GM08714 (cell line): ENCODE results near the gene ARNT2.

ENCODE experiments used
- H3K4me3 ChIP-seq: fragments of 200-500 bp; sonication (Bioruptor generic); 2 replicates; pipeline ENCODE4 v1.5.1; 2014; ENCODE audit warnings: mild to moderate bottlenecking, low read length, inconsistent platforms
- ZNF274 ChIP-seq: IDR thresholded peaks from 2 replicates; pipeline ENCODE4 v1.6.1; 2012; ENCODE audit warnings: mild to moderate bottlenecking, low read depth, low read length

Gene ARNT2

GRCh38 chr15:80615783-80616391 is 211.7 kb downstream of the ARNT2 start:
- no peak for TF ChIP-seq ZNF274
- no peak overlapping the region for H3K4me3 ChIP-seq

- TF ChIP-seq ZNF274, result no peak
- H3K4me3 ChIP-seq, result no peak overlapping the region
Observed at GRCh38 chr15:80618685-80619400, 214.7 kb downstream of the ARNT2 start.

DNA sequence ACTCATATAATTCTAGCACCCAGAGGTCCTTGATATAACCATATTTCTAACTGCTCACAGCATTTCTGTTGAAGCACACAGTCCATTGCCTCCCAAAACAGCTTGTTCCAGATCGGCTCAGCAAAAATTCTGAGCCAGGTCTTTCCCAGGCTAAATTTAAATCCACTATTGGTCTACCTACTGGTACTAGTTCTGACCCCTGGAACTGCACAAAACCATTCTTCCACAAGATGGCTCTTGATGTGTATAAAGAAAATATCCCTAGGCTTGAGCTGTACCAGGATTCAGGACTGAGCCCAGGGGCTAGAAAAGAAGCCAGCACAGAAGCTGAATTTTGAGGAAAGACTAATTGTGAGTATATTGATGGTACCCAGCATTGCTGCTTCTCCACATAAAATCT is 215.5 kb downstream of the ARNT2 start:
- H3K4me3 ChIP-seq, result no peak overlapping the region
- TF ChIP-seq ZNF274, result no peak

DNA sequence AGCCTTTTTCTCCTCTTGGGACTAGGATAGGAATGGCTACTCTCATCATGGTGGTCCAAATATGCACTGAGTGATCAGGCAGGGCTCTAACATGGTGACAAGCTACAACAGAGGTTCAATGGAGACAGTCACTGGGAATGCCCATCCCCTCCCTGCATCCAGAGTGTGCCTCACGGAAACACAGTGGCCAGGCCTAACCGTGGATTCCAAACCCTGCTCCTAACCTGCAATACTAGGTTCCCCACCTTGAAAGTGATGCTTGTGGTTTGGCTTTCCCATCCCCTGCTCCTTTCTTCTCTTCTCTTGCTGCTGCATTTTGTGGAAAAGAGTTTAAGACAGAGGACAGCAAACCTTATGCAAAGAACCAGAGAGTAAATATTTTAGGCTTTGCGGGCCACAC is 216.0 kb downstream of the ARNT2 start:
- no peak overlapping the region for H3K4me3 ChIP-seq
- no peak for TF ChIP-seq ZNF274

DNA sequence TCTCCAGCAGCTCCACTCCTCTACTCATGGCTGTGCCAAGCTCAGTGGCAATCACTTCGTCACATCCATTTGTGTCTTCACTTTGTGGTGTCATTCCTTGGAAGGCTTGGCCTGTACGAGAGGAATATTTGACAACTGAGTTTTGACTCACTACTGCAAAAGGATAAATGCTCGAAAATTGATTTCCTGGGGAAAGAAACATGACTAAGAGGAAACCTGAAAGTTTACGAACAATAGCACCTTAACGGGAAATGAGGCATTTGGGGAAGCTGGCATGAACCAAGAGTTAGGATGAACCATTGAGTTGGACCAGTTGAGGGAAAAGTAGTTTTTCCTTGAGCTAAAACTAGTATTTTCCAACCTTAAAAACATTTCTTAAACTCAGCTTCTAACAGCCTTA is 216.7 kb downstream of the ARNT2 start:
- no peak overlapping the region for H3K4me3 ChIP-seq
- TF ChIP-seq ZNF274, result no peak

GRCh38 chr15:80626643-80627120 is 222.5 kb downstream of the ARNT2 start:
- no peak overlapping the region for H3K4me3 ChIP-seq
- no peak for TF ChIP-seq ZNF274

DNA sequence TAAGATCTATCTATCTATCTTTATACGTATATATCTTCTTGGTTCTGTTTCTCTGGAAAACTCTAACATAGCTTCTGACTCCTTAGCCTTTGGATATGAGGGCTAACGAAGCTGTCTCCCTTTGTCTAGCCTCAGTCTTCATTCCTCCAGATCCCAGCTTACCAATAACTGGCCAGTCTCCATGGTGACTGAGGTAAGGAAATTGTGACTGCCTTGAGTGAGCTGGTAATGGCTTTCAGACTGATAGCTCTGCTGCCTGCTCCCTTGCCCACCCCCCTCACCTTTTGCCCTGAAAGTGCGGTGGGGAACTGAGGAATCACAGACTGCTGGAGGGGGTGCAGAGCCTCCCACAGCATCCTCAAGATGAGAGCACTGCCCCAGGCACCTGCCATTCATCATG is 225.2 kb downstream of the ARNT2 start:
- no peak overlapping the region for H3K4me3 ChIP-seq
- no peak for TF ChIP-seq ZNF274

DNA sequence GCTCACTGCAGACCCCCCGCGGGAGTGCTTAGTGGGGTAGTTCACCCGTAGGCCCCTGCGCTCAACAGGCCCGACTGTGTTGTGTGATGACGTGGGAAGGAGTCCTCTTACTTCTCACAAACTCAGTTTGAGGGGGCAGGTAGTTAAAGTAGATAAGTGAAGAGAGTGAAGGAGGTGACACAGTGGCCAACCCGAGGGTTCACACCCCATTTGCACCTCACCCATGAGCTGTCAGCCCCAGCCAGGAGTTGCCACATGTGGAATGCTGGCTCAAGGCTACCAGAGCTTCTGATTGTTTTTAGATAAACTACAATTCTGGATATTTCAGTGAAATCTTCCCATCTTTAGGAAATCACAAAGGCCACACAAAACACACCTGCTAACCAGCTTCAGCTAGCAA is 226.8 kb downstream of the ARNT2 start:
- no peak overlapping the region for H3K4me3 ChIP-seq
- no peak for TF ChIP-seq ZNF274

- no peak overlapping the region for H3K4me3 ChIP-seq
- TF ChIP-seq ZNF274, result no peak
Observed at GRCh38 chr15:80633221-80633620, 229.0 kb downstream of the ARNT2 start.

- no peak for TF ChIP-seq ZNF274
- H3K4me3 ChIP-seq, result no peak overlapping the region
Observed at GRCh38 chr15:80635953-80636352, 231.8 kb downstream of the ARNT2 start.

DNA sequence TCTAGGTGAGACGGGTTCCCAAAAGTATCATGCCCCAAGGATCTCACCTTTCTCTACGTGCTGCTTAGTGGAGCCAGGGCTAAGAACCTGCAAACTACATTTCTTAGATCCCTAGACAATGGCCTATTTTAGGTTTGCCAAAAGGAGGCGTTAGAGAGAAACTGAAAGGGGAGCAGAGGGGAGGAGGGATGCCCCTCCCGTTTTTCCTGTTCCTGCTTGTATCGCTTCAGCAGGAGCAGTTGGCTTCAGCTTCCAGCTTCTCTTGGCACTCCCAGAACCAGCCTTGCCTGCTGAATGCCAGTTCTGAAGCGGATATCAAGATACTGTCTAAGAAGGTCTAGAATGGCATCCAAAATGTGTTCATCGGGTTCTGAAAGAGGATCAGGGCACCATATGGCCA is 232.5 kb downstream of the ARNT2 start:
- no peak overlapping the region for H3K4me3 ChIP-seq
- TF ChIP-seq ZNF274, result no peak

DNA sequence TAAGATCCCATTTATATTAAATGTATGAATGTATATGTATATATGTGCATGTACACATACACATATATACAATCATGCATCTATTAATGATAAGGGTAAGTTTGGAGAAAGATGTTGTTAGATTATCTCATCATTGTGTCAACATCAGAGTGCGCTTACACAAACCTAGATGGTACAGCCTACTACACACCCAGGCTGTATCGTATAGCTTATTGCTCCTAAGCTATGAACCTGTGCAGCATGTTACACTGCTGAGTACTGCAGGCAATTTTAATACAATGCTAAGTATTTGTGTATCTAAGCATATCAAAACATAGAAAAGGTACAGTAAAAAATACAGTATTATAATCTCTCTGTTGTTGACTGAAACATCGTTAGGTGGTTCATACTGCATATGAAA is 233.6 kb downstream of the ARNT2 start:
- no peak overlapping the region for H3K4me3 ChIP-seq
- TF ChIP-seq ZNF274, result no peak

DNA sequence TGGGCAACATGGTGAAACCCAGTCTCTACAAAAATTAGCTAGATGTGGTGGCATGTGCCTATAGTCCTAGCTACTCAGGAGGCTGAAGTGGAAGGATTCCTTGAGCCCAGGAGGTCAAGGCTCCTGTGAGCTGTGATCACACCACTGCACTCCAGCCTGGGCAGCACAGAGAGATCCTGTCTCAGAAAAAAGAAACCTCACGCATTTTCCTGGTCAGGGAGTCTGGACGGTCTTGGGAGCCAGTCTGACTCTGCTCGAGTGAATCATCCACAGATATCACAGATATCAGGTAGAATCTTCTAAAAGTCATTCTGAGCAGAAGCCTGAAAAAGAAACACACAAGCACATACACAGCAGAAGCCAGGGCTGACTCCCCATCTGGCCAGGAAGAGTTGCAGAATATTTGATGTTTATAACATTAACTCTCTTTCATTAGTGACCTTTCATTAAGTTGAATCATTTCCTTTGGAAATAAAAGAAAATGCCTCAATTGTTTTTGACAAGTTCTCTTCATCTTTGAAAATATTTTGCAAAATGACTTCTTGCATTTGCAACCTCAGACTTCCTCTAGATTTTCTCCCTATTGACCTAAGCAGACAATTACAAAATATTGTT is 234.5 kb downstream of the ARNT2 start:
- TF ChIP-seq ZNF274, result no peak
- no peak overlapping the region for H3K4me3 ChIP-seq

GRCh38 chr15:80639168-80639555 is 235.0 kb downstream of the ARNT2 start:
- TF ChIP-seq ZNF274, result no peak
- no peak overlapping the region for H3K4me3 ChIP-seq

DNA sequence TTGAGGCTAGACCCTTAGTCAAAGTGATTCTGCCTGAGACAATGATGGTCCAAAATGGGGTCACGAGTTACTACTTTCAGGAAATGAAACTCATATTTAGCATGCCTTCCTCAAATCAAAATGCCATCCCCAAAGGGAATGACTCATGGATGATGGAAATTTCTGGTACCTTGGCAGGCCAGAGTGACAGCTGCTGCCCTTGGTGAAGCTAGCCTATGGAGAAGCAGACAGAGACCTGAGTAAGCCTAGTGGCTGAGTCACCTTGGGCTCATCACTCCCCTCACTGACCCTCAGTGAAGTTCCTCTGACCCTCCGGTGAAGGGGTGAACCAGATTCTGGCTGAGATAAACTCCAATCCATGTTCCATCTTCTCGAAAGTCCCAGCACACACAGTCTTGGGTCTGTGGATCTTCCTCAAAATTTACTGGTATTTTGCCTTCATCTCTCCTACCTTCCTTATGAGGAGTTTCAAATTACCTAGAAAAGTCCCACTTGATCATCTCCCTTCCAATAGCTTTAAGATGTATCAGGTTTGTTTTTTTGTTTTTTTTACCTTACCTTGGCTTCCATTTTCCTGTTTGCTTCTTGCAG is 236.4 kb downstream of the ARNT2 start:
- H3K4me3 ChIP-seq, result no peak overlapping the region
- TF ChIP-seq ZNF274, result no peak

GRCh38 chr15:80641384-80641783 is 237.2 kb downstream of the ARNT2 start:
- no peak for TF ChIP-seq ZNF274
- no peak overlapping the region for H3K4me3 ChIP-seq
